GM18502 (cell line): ENCODE measurements around the gene RASA1.

ENCODE experiments used
- ATAC-seq: cut with Tn5 transposase; IDR thresholded peaks from one replicate; pipeline ENCODE4 v1.9.1; 2021; ENCODE audit warnings: mild to moderate bottlenecking; ENCODE audit not compliant: unreplicated experiment, poor library complexity

The RASA1 gene

GRCh38 chr5:87434461-87434860 is 166.8 kb downstream of the RASA1 start:
- ATAC-seq: no peak

- no peak for ATAC-seq
Observed at GRCh38 chr5:87435144-87435694, 167.5 kb downstream of the RASA1 start.

GRCh38 chr5:87437724-87438123 is 170.0 kb downstream of the RASA1 start:
- ATAC-seq: no peak

- no peak for ATAC-seq
Observed at GRCh38 chr5:87438231-87438630, 170.5 kb downstream of the RASA1 start.
